ENCODE results near the gene CPED1.

DNA sequence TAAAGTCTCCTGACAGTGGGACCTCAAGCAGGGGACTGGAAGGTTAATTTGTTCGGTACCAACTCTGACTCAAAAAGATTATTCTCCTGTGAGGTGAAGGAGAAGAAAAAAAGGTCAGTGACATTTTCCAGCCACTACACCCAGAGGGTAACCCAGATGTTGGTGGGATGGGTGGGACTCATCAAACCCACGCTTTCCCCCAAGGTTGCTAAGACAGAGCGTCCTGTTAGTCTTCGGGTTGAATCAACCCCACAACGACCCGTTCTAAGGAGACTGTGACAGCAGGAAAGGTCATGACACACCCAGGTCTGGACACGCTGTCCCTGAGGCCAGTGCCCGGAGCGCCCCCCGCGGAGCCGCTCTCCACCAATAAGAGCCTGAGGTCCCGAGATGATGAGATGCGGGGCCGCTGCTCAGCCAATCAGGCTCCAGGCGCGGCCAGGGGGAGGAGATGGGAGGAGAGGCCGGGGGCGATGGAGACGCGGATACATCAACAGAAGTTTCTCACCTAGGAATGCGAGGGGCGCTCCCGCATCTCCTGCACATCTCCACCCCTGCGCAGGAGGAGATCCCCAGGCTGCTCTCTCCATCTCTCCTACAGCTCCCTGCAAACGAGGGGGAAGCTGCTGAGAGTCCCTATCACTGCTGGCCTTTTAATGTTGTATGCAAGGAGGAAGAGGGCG, 340.1 kb downstream of the CPED1 start, which contains the start of gene WNT16:
- TF ChIP-seq ZNF571 (tag by site-specific recombination; IDR thresholded peaks at IDR 0.05) (no peak), ZNF169 (tag by site-specific recombination; IDR thresholded peaks at IDR 0.05) (no peak), YY1 (tag by site-specific recombination; IDR thresholded peaks at IDR 0.05) (no peak), BCL11A (tag by site-specific recombination; IDR thresholded peaks at IDR 0.05; ENCODE audit: low read depth) (no peak)
